Measurements from ENCODE around the gene ZCCHC7.
"Not testable (repeated sequence)": the region's sequence is repeated elsewhere in the genome, so short reads cannot be mapped to it uniquely, and the experiment has no call there.

ZCCHC7 gene

GRCh38 chr9:37100741-37101140 lies 19.6 kb upstream of the ZCCHC7 start:
- Histone ChIP-seq H3K27me3 (replicated peaks) (no peaks in the 10 kb centered on the region), H3K4me3 (ENCODE audit: low read depth, low read length) (no peak overlapping the region), H3K27ac (no peak overlapping the region), H3K36me3 (replicated peaks) (no peaks in the 10 kb centered on the region)
- TF ChIP-seq CTCF (IDR thresholded peaks at IDR 0.05; ENCODE audit: low read depth, low read length, missing control alignments) = no peak
- DNase-seq = no peak
- in situ Hi-C loops (cut with HindIII; ENCODE audit: low pct_ligation_motif_present, low sequenced_read_pairs) = no loop called here

- no peak for TF ChIP-seq CTCF (IDR thresholded peaks at IDR 0.05; ENCODE audit: low read depth, low read length, missing control alignments)
- no peaks in the 10 kb centered on the region for H3K27me3 ChIP-seq (replicated peaks)
- DNase-seq = no peak
- H3K4me3 ChIP-seq (ENCODE audit: low read depth, low read length) = no peak overlapping the region
- H3K36me3 ChIP-seq (replicated peaks) = no peaks in the 10 kb centered on the region
- in situ Hi-C loops (cut with HindIII; ENCODE audit: low pct_ligation_motif_present, low sequenced_read_pairs) = no loop called here
- H3K27ac ChIP-seq = no peak overlapping the region
These were observed 17.9 kb upstream of the ZCCHC7 start for GRCh38 chr9:37102486-37102885.

- DNase-seq = peak; percentile 74
- TF ChIP-seq CTCF (IDR thresholded peaks at IDR 0.05; ENCODE audit: low read depth, low read length, missing control alignments) = no peak
These were observed 16.0 kb upstream of the ZCCHC7 start for GRCh38 chr9:37104183-37104889.

GRCh38 chr9:37105234-37105633 lies 15.1 kb upstream of the ZCCHC7 start:
- no peak overlapping the region for H3K27ac ChIP-seq
- DNase-seq = no peak
- in situ Hi-C loops (cut with HindIII; ENCODE audit: low pct_ligation_motif_present, low sequenced_read_pairs) = no loop called here

More at GRCh38 chr9:37104183-37104889, 16.0 kb upstream of the ZCCHC7 start:
- no peaks in the 10 kb centered on the region for H3K36me3 ChIP-seq (replicated peaks)
- H3K4me3 ChIP-seq (ENCODE audit: low read depth, low read length) = no peak overlapping the region
- no peaks in the 10 kb centered on the region for H3K27me3 ChIP-seq (replicated peaks)
- no peak overlapping the region for H3K27ac ChIP-seq
- in situ Hi-C loops (cut with HindIII; ENCODE audit: low pct_ligation_motif_present, low sequenced_read_pairs) = no loop called here

GRCh38 chr9:37107701-37108100 lies 12.7 kb upstream of the ZCCHC7 start:
- in situ Hi-C loops (cut with HindIII; ENCODE audit: low pct_ligation_motif_present, low sequenced_read_pairs) = no loop called here
- Histone ChIP-seq H3K27me3 (replicated peaks) (no peaks in the 10 kb centered on the region), H3K36me3 (replicated peaks) (no peaks in the 10 kb centered on the region), H3K4me3 (ENCODE audit: low read depth, low read length) (no peak overlapping the region), H3K27ac (no peak overlapping the region)
- no peak for TF ChIP-seq CTCF (IDR thresholded peaks at IDR 0.05; ENCODE audit: low read depth, low read length, missing control alignments)
- no peak for DNase-seq

More at GRCh38 chr9:37105234-37105633, 15.1 kb upstream of the ZCCHC7 start:
- Histone ChIP-seq H3K36me3 (replicated peaks) (no peaks in the 10 kb centered on the region), H3K4me3 (ENCODE audit: low read depth, low read length) (no peak overlapping the region), H3K27me3 (replicated peaks) (no peaks in the 10 kb centered on the region)
- TF ChIP-seq CTCF (IDR thresholded peaks at IDR 0.05; ENCODE audit: low read depth, low read length, missing control alignments) = no peak

GRCh38 chr9:37114442-37114841 lies 5.9 kb upstream of the ZCCHC7 start:
- DNase-seq; H3K36me3 ChIP-seq (replicated peaks); H3K27me3 ChIP-seq (replicated peaks); in situ Hi-C loops (cut with HindIII; ENCODE audit: low pct_ligation_motif_present, low sequenced_read_pairs); H3K27ac ChIP-seq; H3K4me3 ChIP-seq (ENCODE audit: low read depth, low read length): not testable (repeated sequence)

Measured in brain microvascular endothelial cell (primary cell).